ENCODE results near the gene KPNB1.

- TF ChIP-seq EZH2 (IDR thresholded peaks at IDR 0.05; ENCODE audit: insufficient read depth, poor library complexity, severe bottlenecking) (no peak), EZH2phosphoT487 (IDR thresholded peaks at IDR 0.05; ENCODE audit: insufficient read depth, low read depth) (no peak)
Observed at GRCh38 chr17:47703671-47704070, 54.0 kb downstream of the KPNB1 start.
